Neutrophil (primary cell): Measurements from ENCODE around the gene ELMO1.

Experiments used
- H3K27ac ChIP-seq: fragments of 200-600 bp; sonication (generic); 2 replicates; pipeline ENCODE4 v1.5.1; 2016; ENCODE audit warnings: mild to moderate bottlenecking, moderate library complexity
- H3K27me3 ChIP-seq: fragments of 200-600 bp; sonication (generic); 2 replicates; pipeline ENCODE4 v1.6.0; 2016; ENCODE audit warnings: mild to moderate bottlenecking
- H3K36me3 ChIP-seq: fragments of 200-600 bp; sonication (generic); 2 replicates; pipeline ENCODE4 v1.5.1; 2017
- H3K4me1 ChIP-seq, 2 experiments: fragments of 200-600 bp in 1 of 2; sonication (generic) in 1 of 2; 1 replicate in 1 of 2; 2 replicates in 1 of 2; pipeline versions ENCODE4 v1.5.1 to v1.6.1; 2013 to 2016; ENCODE audit warnings: low read depth in 1 of 2, low read length in 1 of 2, mild to moderate bottlenecking in 1 of 2, moderate library complexity in 1 of 2; ENCODE audit not compliant: control insufficient read depth in 1 of 2, insufficient read depth in 1 of 2
- H3K4me3 ChIP-seq, 2 experiments: fragments of 200-600 bp in 1 of 2; sonication (generic) in 1 of 2; 1 replicate in 1 of 2; 2 replicates in 1 of 2; pipeline ENCODE4 v1.5.1; 2013 to 2016; ENCODE audit warnings: low read depth in 1 of 2, low read length in 1 of 2, mild to moderate bottlenecking in 1 of 2, moderate library complexity in 1 of 2
- H3K9me3 ChIP-seq: fragments of 200-600 bp; sonication (generic); 2 replicates; pipeline ENCODE4 v1.5.1; 2016
- TF ChIP-seq, protein P1 (sequence below): fragments of 200-600 bp; sonication (generic); IDR thresholded peaks from 2 replicates; pipeline ENCODE4 v1.5.1; 2016; ENCODE audit warnings: antibody characterized with exemption

The ELMO1 gene

DNA sequence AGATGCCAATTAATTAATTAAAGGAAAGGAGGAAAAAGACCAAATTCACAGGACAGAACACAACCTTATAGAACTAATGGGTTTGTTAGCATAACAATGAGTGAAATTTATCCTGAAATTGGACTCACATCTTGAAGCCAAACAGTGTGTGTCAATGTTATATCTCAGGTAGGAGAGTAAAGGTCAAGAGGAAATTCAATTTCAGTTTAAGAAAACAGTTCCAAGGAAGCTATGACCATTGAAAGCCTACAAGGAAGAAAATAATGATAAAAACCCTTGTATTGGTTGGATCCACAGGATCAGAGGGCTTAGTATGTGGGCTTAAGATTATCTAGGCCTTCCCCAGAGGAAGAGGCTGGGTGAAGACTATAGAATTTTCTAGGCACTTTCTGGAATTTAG lies 525.5 kb downstream of the ELMO1 start:
- no peak overlapping the region for H3K27ac ChIP-seq
- H3K9me3 ChIP-seq = no peaks in the 10 kb centered on the region
- peaks cover 6 to 9% of the 10 kb centered on the region in 2 experiments for H3K4me1 ChIP-seq
- H3K36me3 ChIP-seq = no peaks in the 10 kb centered on the region
- TF ChIP-seq, protein P1, sequence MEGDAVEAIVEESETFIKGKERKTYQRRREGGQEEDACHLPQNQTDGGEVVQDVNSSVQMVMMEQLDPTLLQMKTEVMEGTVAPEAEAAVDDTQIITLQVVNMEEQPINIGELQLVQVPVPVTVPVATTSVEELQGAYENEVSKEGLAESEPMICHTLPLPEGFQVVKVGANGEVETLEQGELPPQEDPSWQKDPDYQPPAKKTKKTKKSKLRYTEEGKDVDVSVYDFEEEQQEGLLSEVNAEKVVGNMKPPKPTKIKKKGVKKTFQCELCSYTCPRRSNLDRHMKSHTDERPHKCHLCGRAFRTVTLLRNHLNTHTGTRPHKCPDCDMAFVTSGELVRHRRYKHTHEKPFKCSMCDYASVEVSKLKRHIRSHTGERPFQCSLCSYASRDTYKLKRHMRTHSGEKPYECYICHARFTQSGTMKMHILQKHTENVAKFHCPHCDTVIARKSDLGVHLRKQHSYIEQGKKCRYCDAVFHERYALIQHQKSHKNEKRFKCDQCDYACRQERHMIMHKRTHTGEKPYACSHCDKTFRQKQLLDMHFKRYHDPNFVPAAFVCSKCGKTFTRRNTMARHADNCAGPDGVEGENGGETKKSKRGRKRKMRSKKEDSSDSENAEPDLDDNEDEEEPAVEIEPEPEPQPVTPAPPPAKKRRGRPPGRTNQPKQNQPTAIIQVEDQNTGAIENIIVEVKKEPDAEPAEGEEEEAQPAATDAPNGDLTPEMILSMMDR = no peak
- H3K27me3 ChIP-seq = no peaks in the 10 kb centered on the region
- H3K4me3 ChIP-seq = no peak overlapping the region

DNA sequence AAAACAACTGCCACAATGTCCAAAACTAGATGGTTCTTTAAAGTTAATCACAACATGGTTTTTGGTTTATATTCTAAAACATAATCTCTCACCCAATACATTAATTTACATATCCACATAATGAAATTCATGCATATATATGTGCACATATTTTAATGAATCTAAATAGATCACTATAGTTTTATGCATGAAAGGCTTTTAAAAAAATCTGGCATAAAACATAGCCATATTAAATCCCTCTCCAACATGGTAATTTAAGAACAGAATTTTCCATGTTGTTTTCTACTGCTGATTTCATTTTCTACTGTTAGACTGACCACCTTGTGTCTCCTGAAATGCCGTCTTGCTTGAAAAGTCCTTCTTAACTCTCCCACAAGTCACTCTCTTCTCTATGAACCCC lies 528.2 kb downstream of the ELMO1 start:
- Histone ChIP-seq H3K9me3 (no peaks in the 10 kb centered on the region), H3K27me3 (no peaks in the 10 kb centered on the region), H3K4me1 (peaks cover 6 to 9% of the 10 kb centered on the region in 2 experiments), H3K4me3 (no peak overlapping the region), H3K36me3 (no peaks in the 10 kb centered on the region), H3K27ac (no peak overlapping the region)
- TF ChIP-seq, protein P1 = no peak

DNA sequence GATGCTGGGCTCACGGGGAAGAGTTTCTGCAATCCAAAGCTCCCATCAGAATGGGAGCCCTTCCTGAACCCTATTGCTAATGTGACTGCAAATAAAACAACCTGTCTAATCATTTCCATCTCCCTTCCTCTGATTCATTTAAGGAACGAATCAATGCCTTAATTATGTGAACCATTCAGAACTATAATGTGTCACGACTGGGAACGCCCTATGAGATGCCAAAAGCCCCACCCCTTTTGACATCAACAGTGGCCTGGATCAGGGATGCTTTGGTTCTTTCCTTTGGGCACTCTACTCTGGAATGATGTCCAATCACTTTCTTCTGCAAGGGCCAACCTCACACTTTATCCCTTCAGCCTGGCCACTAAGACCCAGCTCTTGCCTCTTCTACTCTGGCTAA lies 528.9 kb downstream of the ELMO1 start:
- Histone ChIP-seq H3K27me3 (no peaks in the 10 kb centered on the region), H3K27ac (no peak overlapping the region), H3K36me3 (no peaks in the 10 kb centered on the region), H3K9me3 (no peaks in the 10 kb centered on the region), H3K4me3 (no peak overlapping the region), H3K4me1 (peaks cover 6 to 9% of the 10 kb centered on the region in 2 experiments)
- TF ChIP-seq, protein P1 = no peak

DNA sequence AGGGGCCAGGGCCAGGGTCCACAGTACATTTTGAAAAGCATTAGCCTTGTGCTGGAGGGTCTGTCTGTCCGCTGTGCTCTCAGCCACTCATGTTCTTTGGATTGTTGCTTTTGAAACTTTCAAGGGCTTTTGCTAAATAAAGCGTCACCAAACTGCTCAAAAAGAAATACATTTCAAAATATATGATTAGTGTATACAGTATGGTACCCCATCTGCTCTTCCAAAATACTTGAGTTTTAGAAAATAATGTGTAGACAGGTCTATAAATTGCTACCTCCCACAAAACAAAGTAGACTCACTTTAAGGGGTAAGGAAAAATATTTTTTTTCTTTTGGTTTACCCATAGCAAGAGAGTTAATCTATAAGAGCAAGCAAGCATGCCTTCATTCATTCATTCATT lies 530.1 kb downstream of the ELMO1 start:
- H3K27ac ChIP-seq = no peak overlapping the region
- H3K9me3 ChIP-seq = no peaks in the 10 kb centered on the region
- H3K36me3 ChIP-seq = no peaks in the 10 kb centered on the region
- H3K4me1 ChIP-seq = peaks cover 0 to under 1% of the 10 kb centered on the region in 2 experiments
- no peaks in the 10 kb centered on the region for H3K27me3 ChIP-seq
- TF ChIP-seq, protein P1 = no peak
- no peak overlapping the region for H3K4me3 ChIP-seq

DNA sequence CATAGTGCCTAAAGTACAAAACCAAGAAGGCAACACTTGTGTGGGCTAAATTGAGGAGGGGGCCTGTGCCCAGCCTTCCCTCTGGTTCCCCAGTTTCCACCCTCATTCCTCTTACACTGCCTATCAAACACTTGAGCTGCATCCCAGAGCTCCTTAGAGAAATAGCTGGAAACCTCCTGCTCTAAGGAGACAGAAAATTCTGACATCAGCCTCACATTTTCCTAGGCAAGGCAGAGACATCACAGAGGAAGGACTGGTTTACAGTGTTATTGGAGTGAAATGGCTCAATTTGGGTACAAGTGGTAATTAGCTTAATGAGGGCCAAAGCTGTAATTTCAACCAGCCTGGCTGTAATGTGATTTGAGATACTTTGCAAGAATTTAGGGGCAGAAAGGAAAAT lies 532.0 kb downstream of the ELMO1 start:
- TF ChIP-seq, protein P1 = no peak

DNA sequence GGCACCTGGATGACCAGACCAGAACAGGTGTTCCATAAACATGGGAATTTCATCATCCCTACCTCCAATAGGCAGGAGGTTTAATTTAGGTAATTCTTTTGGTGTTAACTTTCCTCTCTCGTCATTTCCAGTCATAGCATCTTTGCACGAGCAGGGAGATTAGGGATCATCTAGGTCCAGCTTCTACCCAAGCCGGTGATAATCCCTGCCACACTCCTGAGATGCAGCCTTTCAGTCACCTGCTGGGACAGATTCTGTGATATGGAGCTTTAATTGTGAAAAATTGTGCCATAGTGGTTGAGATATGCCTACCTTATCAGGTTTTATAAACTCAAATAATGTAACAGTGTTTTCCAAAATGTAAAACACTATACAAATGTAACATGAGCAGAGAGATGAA lies 532.5 kb downstream of the ELMO1 start:
- H3K9me3 ChIP-seq = no peaks in the 10 kb centered on the region
- H3K36me3 ChIP-seq = no peaks in the 10 kb centered on the region
- H3K4me3 ChIP-seq = no peak overlapping the region
- H3K27me3 ChIP-seq = no peaks in the 10 kb centered on the region
- TF ChIP-seq, protein P1 = no peak
- no peaks in the 10 kb centered on the region for H3K4me1 ChIP-seq
- H3K27ac ChIP-seq = no peak overlapping the region

More for the DNA sequence above, 532.0 kb downstream of the ELMO1 start:
- Histone ChIP-seq H3K36me3 (no peaks in the 10 kb centered on the region), H3K4me1 (no peaks in the 10 kb centered on the region), H3K9me3 (no peaks in the 10 kb centered on the region), H3K4me3 (no peak overlapping the region), H3K27ac (no peak overlapping the region), H3K27me3 (no peaks in the 10 kb centered on the region)
